Activated CD4-positive, alpha-beta T cell treated with anti-CD3 and anti-CD28 coated beads, Interleukin-2, Interleukin-4, amounts not matched to agents 100 ng/mL and 50 ng/mL, durations not matched to agents 16 hours and 8 hours (primary cell): ENCODE measurements around the gene MTG2.

Source experiments
- DNase-seq: peaks from one replicate; pipeline ENCODE4 v3.0.0-alpha.2; 2020; ENCODE audit warnings: low spot score

MTG2 gene, protein sequence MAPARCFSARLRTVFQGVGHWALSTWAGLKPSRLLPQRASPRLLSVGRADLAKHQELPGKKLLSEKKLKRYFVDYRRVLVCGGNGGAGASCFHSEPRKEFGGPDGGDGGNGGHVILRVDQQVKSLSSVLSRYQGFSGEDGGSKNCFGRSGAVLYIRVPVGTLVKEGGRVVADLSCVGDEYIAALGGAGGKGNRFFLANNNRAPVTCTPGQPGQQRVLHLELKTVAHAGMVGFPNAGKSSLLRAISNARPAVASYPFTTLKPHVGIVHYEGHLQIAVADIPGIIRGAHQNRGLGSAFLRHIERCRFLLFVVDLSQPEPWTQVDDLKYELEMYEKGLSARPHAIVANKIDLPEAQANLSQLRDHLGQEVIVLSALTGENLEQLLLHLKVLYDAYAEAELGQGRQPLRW

GRCh38 chr20:62182469-62183425 is at the start of gene MTG2:
Gene MTG2, plus strand, starts transcription at chr20:62183028. Its CDS starts 10,393 bp downstream, at chr20:62193421.
- peak; percentile 96 for DNase-seq

DNA sequence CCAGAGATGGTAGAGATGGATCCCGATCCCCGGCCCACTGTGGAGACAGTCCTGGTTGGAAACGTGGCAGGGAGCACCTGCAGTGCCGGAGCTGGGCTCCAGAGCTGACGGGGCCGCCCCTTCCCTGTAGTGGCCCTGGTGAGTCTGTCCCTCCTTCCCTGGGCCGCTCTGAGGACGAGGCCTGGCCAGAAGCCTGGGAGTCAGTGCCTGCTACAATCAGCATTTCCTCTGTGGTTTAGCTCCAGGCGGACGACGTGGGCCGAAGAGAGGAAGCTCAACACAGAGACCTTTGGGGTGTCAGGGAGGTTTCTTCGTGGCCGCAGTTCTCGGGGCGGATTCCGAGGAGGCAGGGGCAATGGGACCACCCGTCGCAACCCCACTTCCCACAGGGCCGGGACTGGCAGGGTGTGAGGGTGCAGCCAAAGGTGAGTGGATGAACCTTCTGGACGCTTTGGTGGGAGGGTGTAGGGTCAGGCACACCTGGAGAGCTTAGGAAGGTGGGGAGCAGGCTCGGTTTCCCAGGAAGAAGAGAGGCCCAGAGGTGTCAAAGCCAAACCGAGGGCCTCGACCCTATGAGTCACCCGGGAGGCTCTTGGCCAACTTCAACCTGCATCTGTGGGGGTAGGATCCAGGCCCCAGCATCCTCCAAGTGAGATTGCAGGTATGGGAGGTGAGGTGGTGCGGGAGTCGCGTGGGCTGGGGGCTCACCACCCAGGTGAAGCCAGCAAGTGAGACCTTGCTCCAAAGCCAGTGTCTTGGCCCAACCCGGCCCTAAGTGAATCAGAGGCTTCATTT is 49.6 kb upstream of the MTG2 start:
- no peak for DNase-seq

GRCh38 chr20:62133864-62134263 is 49.0 kb upstream of the MTG2 start:
- DNase-seq = no peak

DNA sequence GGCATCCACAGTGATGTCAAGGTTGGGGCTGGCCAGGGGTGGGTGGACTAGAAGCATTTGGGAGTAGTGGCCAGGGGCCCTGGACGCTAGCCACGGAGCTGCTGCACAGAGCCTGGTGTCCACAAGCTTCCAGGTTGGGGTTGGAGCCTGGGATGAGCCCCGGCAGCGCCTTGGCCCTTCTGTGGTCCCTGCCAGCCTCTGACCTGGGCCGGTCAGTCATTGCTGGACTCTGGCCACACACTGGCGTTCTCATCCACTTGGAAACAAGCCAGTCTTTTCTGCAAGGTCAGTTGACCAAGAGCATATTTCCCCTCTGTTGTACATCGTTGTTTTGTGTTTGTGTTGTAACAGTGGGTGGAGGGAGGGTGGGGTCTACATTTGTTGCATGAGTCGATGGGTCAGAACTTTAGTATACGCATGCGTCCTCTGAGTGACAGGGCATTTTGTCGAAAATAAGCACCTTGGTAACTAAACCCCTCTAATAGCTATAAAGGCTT is 48.0 kb upstream of the MTG2 start:
- no peak for DNase-seq

DNA sequence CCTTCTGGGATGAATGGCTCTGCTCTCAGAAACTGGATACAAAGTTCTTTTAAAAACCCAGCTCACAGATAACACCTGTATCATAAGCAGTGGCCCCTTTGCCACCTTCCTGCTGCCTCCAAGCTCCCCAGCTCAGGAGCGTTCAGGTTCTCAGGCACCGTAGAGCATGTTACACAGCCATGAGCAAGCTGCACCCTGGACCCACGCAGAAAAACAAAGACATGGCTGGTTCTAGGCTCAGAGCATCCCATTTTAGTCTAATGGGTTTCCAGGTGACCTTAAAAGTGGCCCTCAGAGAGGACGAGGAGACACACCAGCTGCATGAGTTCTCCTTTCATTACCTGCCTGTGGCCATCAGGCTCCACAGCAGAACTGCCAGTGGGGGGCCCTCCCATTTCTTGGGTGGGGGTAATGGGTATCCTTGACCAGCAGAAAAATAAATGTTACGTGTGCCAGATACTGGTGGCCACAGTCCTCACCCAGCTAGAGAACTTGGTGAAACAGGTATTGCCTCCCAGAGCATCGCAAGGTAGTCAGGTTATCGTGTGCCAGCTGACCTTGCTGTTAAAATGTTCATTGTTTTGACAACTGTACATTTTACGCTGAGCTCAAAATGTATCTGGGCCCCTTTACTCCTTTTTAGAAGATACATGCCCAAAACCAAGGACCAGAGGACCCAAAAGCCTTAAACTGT is 47.1 kb upstream of the MTG2 start:
- DNase-seq = no peak

- DNase-seq = peak; percentile 54
Observed at GRCh38 chr20:62136283-62137091, 46.3 kb upstream of the MTG2 start.

DNA sequence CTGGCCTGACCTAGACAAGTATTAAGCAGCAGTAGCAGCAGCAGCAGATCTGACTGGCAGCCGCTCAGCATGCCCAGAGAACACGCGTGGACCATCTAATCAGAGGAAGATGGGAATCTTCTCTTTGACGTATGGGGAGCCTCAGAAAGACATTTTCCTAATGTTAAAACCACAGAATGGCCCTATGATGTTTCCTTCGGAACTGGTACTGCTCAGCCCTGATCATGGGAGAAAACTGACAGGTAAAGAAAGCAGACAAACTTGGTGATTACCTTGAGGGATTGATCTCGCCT is 45.8 kb upstream of the MTG2 start:
- DNase-seq = no peak

DNA sequence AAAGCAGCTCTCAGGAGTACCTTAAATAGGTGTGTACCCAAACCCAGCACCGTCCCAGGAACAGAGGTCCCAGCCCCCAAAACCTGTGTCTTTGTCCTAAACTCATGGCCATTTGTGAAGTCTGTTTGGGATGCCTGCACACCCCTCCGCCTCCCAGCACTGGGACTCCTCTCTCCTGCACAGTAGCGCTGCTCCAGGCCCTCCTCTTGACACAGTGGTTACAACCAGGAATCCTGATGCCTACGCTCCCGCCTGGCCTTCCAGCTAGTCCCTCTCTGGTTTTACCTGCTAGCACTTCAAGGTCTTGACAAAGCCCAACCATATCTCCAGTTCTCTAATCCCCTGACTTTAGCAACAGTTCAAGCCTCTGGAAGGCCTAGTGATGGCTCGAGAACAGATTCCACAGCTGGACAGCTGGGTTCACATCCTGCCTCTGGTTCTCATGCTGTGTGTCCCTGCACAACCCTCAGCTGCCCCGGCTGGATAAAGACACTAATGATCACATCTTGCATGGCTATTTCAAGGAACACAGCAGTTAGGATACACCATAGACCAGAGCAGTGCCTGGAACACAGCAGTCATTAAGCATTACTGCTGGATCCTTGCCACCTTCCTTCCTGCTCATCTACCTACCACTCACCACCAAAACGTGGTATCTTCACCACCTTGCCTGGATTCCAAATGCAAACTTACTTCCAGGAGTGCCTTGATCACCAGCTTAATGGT is 45.2 kb upstream of the MTG2 start:
- no peak for DNase-seq

DNA sequence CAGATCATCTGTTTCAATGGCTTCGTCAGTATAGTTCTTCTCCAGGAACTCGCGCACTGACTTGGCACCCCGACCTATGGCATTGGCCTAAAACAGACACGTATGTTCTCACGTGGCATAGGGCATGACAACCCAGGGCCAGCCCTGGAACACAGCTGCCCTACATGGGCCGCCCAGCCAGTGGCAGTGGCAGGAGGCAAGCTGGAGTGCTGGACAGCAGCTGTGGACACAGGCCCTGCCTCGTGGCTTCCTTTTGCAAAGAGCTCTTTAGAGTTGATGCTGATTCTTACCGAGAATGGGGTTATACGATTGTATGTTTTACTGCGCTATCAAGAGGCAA is 44.7 kb upstream of the MTG2 start:
- no peak for DNase-seq

DNA sequence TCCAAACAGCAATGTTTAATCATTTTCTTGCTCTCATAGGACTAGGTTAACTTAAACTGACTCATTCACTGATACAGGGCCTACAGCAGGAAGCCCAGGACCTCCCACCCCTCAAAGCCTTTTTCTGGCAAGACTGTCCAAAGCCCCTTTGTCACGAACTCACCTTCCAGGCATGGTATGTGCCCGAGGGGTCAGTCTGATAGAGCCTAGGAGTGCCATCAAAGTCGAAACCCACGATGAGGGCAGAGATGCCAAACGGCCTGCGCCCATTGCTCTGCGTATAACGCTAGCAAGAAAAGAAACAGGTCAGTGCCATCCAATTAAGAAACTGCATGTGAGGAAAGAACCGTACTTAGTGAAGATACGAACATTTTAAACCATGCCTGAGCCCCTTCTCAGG is 43.9 kb upstream of the MTG2 start:
- no peak for DNase-seq

- DNase-seq = no peak
Observed at GRCh38 chr20:62139636-62140035, 43.2 kb upstream of the MTG2 start.

GRCh38 chr20:62141043-62141396 is 41.8 kb upstream of the MTG2 start:
- DNase-seq = no peak

DNA sequence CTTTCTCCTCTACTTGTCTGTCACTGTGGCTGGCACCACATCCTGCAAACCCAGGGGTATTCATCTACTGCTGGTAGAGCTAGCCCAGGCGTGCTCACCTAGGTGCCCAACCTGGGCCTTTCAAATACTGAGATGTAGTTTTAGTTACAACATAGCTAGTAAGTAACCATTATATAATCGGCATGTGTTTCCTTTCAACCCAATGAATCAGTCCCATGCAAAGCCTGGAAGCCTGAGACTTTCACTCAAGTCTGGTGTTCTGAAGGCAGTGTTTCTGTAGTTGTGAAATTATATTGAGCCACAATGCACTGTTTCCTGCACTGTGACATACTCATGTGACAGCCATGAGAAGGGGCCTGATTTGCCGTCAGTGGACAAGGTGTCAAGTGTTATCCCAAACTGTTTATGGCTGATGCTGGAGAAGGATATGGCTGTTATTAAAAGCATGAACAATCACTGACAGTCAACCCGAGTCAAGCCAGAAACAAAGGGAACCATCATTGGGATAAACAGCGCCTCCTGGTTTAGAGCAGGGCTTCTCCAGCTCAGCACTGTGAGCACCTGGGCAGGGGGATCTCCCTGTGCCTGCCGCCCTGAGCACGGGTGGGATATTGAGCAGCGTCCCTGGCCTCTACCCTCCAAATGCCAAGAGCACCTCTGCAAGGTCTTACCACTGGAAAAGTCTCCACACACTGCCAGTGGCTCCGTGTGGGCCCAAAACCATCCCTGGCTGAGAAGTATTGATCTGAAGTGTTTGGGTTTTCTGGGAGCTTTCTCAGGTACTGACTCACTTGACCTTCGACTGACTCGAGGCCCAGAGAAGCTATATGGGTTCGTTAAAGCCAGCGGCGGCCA is 41.2 kb upstream of the MTG2 start:
- DNase-seq = peak; percentile 19

DNA sequence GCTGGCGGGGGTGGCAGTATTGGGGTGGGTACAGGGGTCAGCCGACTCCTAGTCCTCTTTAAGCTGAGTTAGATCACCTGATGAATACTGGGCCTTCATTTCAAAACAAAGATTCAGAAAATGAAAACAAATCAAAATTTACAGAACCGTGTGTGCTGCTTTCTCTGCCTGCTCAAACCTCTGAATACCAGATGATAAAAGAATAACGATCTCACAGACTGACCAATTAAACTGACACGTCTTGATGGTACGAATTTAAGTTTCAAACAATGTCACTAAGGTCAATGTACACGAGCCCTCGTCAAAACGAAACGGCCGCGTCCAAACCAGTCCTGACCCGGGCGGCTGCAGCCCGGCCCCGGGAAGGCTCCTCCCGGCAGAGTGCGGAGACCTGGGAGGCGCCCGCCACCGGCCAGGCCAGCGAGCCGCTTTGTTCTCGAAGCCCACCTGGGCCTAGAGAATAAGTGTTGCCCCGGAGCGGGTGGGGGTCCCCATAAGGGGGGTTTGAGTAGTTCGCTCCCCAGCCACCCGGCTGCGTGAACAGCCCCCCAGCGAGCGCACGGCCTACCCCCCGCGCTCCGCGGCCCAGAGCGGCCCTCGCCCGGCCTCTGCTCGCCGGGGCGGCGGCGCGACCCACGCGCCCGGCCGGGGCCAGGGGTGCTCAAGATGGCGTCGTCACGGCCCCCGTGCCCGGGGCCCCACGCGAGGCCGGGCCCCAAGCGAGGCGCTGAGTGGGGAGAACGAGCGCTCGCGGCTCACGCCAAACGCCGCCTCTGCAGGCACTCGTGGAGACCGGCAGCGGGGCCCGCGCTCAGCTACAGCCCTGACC is 40.4 kb upstream of the MTG2 start:
- peak; percentile 17 for DNase-seq

- peak; percentile 82 for DNase-seq
Observed at GRCh38 chr20:62143081-62143956, 39.5 kb upstream of the MTG2 start, which contains the start of the genes PSMA7 and SS18L1. Gene PSMA7, minus strand, starts transcription at chr20:62143394. Its CDS starts 91 bp downstream, at chr20:62143303. Gene SS18L1, plus strand, starts transcription at chr20:62143769. Its CDS starts 52 bp downstream, at chr20:62143821.

- DNase-seq = peak; percentile 58
Observed at GRCh38 chr20:62143957-62144825, 38.6 kb upstream of the MTG2 start.
